ENCODE results near the gene DUOXA2.
"Not testable (repeated sequence)": the region's sequence is repeated elsewhere in the genome, so short reads cannot be mapped to it uniquely, and the experiment has no call there.

The DUOXA2 gene

GRCh38 chr15:45114076-45114750 lies at the start of gene DUOXA2, which contains the start of gene DUOX2:
Gene DUOXA2, plus strand, starts transcription at chr15:45114326. Its CDS starts 280 bp downstream, at chr15:45114606.
Gene DUOX2, minus strand, starts transcription at chr15:45114172. Its CDS starts 761 bp downstream, at chr15:45113411.
- no peak for DNase-seq (ENCODE audit: low read depth in 2 of 2)

DNA sequence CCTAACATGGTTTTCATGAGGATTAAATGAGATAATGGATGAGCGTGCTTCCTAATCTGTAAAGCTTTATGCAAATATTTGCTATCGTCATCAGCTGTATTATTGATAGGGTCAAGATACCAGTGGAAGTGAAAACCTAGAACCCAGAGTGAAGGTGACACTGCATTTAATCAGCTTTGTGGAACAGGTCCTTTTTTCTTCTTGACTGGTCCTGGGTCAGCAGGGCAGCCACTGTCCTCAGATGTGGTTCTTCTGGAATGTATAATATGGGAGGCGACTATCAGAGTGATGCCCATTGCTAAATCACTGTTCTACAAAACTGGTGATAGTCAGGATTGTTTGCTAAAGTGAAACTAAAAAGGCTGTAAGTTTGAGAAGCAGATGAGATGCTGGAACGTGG lies 49.7 kb upstream of the DUOXA2 start:
- no peak for DNase-seq (ENCODE audit: low read depth in 2 of 2)

GRCh38 chr15:45069942-45070360 lies 44.2 kb upstream of the DUOXA2 start:
- DNase-seq (ENCODE audit: low read depth in 2 of 2) = not testable (repeated sequence)

DNA sequence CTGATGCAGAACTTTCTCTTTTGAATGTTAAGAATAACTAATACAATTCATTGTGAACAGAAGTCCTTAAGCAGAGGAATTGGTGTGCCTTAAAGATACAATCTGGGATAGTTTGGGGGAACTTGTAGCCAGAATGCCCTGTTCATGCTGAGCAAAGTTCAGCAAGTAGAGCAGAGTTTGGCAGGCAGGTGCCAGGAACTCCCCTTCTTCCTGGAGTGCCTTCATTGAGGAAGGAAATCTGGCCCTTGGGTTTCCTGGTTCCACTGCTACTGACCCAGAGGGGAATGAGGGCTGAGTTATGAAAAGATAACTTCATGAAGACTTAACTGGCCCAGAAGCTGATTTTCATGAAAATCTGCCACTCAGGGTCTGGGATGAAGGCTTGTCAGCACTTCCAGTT lies 40.5 kb upstream of the DUOXA2 start:
- not testable (repeated sequence) for DNase-seq (ENCODE audit: low read depth in 2 of 2)

GRCh38 chr15:45075440-45076320 lies 38.4 kb upstream of the DUOXA2 start:
- DNase-seq (ENCODE audit: low read depth in 2 of 2) = not testable (repeated sequence)

- not testable (repeated sequence) for DNase-seq (ENCODE audit: low read depth in 2 of 2)
These were observed 36.7 kb upstream of the DUOXA2 start for GRCh38 chr15:45077391-45077790.

GRCh38 chr15:45079201-45079600 lies 34.9 kb upstream of the DUOXA2 start:
- DNase-seq (ENCODE audit: low read depth in 2 of 2) = not testable (repeated sequence)

- DNase-seq (ENCODE audit: low read depth in 2 of 2) = not testable (repeated sequence)
These were observed 34.4 kb upstream of the DUOXA2 start for GRCh38 chr15:45079628-45080246.

- DNase-seq (ENCODE audit: low read depth in 2 of 2) = not testable (repeated sequence)
These were observed 33.5 kb upstream of the DUOXA2 start for GRCh38 chr15:45080593-45080992.

DNA sequence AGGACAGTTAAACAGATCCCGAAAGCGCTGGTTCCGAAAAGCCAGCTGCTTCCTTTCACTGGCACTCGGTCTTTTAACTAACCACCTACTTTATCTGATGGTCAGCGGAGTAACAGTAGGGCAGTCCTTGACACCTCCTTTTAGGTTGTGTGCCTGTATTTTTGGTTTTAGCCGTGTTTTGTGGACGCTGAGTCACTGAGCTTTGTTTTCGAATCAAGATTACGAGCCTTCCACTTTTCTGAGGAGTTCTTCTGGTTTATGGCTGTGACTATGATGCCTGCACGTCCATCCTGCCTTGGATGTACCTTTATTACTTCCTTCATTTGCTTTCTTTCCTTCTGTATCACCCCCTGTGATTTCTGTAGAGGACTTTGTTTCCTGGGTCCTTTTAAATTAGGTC lies 31.7 kb upstream of the DUOXA2 start:
- DNase-seq (ENCODE audit: low read depth in 2 of 2) = not testable (repeated sequence)

DNA sequence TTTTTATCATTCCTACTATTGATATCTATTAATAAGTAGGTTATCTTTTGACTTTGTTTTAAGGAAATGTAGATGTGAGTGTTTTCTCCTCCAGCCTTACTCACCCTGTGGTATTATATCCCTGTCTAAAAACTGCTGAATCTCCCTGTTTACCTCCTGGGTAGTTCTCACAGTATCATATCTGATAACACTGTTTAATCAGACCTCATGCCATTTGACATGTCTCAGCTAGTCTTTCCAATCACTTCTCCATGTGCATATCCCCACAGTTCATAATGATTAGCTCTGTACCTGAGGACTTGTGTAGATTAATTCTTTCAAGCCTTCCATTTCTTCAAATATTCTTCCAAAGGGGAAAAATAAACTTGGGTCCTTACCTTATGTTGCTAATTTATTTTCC lies 30.9 kb upstream of the DUOXA2 start:
- DNase-seq (ENCODE audit: low read depth in 2 of 2) = no peak

GRCh38 chr15:45084163-45084562 lies 30.0 kb upstream of the DUOXA2 start:
- no peak for DNase-seq (ENCODE audit: low read depth in 2 of 2)

GRCh38 chr15:45087513-45087912 lies 26.6 kb upstream of the DUOXA2 start:
- no peak for DNase-seq (ENCODE audit: low read depth in 2 of 2)

DNA sequence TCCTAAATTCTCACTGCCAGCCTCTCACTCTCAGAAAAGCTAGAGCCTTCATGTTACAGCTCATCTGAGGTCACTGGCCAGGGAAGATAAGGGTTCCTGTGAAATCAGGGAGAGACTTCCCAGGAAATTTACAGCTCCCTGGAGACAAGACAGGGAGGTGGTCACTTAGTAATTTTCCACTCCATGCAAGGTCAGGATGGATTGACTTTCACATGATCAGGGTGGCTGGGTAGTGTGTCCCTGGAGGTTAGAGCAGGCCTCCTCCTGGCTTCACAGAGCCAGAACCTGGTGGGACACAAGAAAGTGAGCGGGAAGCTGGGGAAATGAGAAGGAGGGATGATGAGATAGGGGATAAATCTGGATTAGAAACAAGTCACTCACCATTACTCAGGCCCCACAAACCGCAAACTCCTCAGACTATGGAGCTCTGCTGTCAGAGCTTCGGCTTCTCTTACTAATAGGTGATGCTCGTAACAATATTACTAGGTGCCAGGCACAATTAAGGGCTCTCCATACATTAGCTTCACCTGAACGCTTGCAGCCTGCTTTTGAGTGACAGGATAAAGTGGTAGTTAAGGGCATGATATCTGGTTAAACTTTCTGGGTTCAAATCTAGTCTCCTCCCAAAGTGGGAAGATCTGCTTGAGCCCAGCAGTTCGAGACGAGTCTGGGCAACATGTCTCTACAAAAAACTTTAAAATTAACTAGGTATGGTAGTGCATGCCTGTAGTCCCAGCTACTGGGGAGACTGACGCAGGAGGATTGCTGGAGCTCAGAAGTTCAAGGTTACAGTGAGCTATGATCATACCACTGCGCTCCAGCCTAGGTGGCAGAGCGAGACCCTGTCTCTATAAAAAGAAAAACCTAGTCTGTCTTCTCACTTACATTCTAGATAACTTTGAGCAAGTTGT lies 25.1 kb upstream of the DUOXA2 start:
- DNase-seq (ENCODE audit: low read depth in 2 of 2) = no peak

DNA sequence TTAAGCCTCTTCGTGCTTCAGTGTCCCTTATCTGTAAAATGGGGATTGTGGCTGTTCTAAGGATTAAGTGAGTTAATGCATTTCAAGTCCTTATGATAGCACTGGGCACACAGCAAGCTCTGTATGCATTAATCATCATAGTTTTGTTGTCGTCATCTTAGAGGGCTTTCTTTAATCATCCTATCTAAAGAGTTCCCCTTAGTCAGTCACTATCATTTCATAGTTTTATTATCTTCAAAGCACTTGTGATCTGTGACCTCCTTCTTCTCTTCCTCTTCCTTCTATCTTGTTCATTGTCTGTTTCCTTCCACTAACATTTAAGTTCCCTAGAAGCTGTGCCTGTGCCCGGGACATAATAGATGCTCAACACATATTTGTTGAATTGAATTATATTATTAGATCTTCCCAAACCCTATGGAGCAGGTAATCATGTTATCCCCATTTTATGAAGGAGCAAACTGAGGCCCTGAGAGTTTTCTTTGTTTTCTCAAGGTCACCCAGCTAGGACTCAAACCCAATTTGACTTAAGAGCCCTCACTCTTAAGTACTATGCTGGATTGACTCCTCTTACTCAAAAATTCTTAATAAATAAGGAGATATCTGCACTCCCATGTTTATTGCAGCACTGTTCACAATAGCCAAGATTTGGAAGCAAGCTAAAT lies 24.3 kb upstream of the DUOXA2 start:
- DNase-seq (ENCODE audit: low read depth in 2 of 2) = no peak

DNA sequence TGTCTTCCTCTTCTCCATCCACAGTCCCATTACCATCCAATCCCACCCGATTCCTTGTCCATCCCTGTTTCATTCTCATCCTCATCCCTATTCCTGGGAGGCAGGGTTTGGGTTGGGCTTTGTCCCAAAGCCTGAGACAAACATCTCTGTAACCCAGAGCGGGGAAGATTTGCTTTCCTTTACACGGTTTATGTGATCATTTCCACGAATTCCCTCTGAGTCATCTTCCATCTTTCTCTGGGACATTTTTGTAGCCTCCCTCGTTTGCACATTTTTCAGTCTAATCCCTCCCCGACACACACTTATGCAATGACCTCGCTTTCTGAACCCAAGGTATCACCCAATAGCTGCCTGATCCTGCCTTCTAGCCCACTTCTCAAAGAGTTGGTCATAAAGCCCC lies 23.0 kb upstream of the DUOXA2 start:
- DNase-seq (ENCODE audit: low read depth in 2 of 2) = no peak

- DNase-seq (ENCODE audit: low read depth in 2 of 2) = no peak
These were observed 22.6 kb upstream of the DUOXA2 start for GRCh38 chr15:45091576-45091975.

GRCh38 chr15:45093013-45093412 lies 21.1 kb upstream of the DUOXA2 start:
- no peak for DNase-seq (ENCODE audit: low read depth in 2 of 2)

- DNase-seq (ENCODE audit: low read depth in 2 of 2) = no peak
These were observed 20.3 kb upstream of the DUOXA2 start for GRCh38 chr15:45093622-45094357.

GRCh38 chr15:45094358-45094730 lies 19.8 kb upstream of the DUOXA2 start:
- no peak for DNase-seq (ENCODE audit: low read depth in 2 of 2)
